NCI-H187 treated with DMSO at 0.1 percent for 48 hours (cell line): ENCODE measurements around the gene MYLK4.
"Not testable (repeated sequence)": the region's sequence is repeated elsewhere in the genome, so short reads cannot be mapped to it uniquely, and the experiment has no call there.

Source experiments
- DNase-seq: peaks from one replicate; lab custom pipeline; 2025; lab: John Stamatoyannopoulos, UW

MYLK4 gene

DNA sequence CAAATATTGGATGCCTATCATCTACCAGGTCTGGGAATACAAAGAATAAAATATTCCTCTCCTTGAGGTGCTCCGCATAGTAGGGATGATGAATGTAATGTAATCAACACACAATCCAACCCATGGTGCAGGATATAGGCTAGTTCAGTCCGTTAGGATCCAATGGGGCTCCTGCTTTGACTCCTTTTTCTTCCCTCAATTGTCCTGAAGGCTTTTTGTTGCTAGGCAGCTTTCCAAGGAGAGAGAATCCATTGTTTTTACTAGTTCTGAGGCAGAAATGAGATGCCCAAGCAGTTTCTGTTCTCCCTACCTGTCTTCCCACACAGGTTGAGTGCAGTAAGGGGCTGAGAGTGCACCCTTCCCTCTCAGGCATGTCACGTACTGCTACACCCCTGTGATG is 26.5 kb upstream of the MYLK4 start:
- DNase-seq = no peak

DNA sequence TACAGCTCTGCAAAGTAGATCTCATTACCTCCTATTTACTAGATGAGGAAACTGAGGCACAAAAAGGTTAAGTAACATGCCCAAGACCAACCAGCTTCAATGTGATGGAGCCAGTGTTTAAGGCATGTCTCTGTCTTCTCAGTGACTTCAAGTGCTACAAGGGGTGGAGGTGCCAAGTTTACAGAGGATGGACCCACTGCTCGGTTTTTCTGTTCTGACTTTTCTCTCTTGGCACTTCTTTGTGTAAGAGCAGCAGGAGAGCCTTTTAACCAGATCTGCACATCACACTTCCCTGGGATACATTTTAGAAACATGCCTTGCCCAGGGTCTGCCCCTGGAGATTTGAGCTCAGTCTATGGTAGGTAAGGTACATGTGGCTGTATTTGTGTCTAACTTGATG is 24.3 kb upstream of the MYLK4 start:
- no peak for DNase-seq

DNA sequence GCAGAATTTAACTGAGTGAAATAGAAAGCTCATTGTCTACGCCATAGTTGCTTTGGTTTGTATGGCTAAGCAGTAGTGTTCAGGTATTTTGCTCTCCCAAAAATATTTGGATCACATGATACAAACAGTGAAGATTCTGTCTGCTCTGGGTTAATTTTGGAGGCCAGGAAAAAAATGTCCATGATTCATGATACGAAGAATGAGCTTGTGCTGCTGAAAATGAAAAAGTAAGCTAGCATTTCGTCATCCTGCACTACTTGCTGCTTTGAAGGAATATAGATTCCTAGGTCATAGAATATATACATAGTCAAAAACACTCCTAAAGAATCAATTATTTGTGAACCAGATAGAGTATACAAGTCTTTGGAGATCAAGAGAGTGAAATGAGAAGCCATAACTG is 22.7 kb upstream of the MYLK4 start:
- no peak for DNase-seq

DNA sequence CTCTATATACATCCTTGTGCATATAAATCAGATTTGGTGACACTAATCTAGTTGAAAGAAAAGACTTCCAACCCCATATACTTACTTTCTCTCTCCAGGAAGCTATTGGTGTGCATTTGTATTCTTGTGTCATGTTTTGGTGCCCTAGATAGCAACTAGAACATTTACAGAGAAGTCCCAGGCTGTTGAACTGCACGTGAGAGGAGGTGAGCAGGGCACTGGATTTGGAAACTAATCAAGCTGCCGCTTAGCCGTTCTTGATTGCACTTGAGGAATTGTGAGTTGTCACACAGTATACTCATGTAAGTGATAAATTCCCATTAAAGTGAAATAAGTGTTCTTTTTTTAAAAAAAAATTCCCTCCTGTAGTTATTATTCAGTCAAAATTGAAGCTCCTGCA is 22.1 kb upstream of the MYLK4 start:
- DNase-seq = no peak

DNA sequence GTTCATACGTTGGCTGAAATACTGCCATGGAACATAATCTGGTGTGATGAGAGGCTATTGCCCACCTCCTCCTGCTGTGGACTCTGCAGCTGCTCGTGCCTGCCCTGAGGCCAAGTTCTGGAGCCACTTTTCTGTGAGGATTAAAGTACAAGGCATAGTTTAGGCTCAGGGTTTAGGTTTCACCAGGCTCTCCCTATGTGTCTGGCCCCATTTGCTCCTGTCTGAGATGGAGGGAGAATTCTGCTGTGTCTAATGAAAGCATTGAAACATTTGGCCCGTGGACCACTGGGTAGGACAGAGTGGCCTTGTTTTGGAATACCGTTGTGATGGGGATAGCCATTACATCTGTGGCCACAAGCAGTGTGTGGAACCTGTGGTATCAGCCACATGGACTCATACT is 20.4 kb upstream of the MYLK4 start:
- no peak for DNase-seq

DNA sequence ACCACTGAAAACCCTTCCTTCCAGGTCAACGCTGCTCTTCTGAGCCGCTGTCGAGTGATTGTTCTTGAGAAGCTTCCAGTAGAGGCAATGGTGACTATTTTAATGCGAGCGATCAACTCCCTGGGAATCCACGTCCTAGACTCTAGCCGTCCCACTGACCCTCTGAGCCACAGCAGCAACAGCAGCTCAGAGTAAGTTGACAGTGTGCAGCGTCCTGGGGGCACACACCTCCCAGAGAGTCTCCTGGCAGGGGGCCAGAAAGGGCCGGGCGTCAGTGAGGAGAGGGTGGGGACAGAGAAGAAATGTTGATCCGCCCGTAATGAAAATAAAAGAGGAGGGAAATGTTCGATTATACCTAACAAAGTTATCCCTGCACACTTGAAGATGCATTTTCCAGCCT is 19.4 kb upstream of the MYLK4 start:
- no peak for DNase-seq

DNA sequence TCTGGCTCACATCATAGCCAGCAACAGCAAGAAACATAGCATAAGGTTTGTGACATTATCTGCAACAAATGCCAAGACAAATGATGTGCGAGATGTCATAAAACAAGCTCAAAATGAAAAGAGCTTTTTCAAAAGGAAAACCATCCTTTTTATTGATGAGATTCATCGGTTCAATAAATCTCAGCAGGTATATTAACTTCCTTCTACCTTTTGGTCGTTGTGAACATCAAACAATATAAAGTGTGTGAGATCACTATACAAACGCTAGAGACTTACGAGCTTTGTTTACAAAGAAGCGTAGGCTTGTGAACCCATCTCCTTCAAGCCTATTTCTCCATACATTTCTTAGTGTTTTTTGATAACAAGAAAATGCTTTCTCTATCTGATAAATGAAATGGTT is 18.0 kb upstream of the MYLK4 start:
- no peak for DNase-seq

DNA sequence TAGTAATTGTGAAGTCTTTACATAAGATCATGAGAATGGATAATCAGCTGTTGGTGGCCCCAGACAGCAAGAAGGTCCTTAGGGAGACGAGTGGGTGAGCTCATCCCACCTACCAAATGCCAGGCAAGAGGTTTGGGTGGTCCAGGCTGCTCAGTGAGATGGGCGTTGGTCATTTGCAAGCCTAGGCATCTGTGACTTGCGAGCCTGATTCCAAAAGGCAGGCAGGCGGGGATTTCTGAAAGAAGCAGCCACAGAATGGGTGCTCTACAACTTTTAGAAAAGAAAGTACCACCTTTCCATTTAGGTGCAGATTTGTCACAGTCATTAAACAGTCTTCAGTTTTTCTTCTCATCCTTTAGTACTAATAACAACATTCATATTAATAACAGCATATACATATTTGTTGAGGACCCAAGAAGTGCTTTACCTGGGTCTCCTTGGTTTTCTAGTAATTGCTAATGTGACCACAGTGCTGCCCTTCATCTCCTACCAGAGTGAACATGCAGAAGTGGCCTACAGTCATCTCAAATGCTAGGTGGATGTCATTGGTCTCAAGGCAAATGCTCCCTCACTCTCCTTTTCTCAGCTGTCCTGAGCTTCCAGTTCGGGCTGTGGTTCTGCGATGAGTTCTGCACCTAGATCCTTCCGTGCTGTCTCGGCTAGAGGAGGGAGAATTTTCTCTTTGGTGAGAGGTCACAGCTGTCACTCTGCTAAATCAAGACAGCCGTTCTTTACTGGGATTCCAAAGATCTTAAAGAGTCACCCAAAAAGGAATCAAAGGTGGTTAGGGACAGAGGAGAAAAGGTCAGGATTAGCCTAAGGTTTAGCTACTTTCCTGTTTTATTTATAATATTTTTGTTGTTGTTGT is 17.2 kb upstream of the MYLK4 start:
- DNase-seq = no peak

DNA sequence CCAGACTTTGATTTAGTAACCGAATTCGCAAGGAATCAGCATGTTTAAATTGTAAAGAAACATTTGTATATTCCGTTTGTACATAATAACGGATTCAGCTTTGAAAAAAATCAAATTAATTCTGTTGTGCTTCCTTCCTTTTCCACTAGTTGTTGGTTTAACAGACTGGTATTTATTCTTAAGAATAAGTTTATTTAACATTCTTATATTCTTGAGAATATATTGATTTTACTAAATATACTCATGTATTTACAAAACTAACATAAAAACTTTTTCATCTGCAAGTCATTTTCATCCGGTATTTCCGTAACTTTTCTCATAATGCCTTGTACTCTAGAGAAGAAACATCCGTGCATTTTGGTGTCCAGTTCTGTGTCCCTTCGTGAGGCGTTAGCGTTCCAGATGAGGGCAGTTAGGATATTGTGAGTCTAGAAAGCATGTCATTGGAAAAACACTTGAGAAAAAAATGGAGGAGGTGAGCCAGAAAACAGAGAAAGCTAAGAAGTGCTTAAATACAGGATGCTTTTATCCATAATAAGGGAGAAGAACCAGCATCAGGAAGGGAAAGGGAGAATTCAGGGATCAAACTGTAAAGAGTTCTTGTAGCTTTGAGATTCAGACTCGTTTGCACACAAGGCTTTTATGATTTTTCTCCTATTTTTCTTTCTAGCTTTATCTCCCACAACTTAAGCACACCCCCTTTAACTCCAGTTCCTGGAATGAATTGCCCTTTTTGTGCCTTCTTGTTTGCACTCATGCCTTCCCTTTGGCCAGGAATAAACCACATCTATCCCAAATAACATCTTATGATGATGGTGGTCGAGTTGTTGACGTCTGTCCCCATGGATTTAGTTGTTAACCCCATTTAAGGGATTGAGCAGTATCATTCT is 16.3 kb upstream of the MYLK4 start:
- DNase-seq = no peak

DNA sequence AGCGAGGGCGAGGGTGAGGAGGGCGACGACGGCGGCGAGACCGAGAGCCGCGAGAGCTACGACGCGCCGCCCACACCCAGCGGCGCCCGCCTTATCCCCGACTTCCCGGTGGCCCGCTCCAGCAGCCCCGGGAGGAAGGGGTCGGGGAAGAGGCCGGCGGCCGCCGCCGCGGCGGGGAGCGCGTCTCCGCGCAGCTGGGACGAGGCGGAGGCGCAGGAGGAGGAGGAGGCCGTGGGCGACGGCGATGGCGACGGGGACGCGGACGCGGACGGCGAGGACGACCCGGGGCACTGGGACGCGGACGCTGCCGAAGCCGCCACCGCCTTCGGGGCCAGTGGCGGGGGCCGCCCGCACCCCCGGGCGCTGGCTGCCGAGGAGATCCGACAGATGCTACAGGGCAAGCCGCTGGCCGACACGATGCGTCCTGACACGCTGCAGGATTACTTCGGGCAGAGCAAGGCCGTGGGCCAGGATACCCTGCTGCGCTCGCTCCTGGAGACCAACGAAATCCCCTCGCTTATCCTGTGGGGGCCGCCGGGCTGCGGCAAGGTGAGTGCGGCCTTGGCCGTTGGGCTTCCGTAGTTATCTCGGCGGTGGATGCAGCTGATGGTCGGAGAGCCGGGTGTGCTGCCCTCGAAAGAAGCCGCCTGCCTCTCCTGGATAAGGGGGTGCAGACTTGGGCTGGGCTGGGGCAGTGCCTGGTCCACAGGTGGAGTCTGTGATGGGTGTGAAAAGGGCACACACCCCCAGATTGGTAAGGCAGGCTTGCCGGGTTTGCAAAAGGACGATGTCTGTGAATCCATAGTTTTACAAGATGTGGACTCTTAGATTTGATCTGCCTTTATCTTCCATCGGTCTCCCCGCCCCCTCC is 15.4 kb upstream of the MYLK4 start:
- DNase-seq = no peak

DNA sequence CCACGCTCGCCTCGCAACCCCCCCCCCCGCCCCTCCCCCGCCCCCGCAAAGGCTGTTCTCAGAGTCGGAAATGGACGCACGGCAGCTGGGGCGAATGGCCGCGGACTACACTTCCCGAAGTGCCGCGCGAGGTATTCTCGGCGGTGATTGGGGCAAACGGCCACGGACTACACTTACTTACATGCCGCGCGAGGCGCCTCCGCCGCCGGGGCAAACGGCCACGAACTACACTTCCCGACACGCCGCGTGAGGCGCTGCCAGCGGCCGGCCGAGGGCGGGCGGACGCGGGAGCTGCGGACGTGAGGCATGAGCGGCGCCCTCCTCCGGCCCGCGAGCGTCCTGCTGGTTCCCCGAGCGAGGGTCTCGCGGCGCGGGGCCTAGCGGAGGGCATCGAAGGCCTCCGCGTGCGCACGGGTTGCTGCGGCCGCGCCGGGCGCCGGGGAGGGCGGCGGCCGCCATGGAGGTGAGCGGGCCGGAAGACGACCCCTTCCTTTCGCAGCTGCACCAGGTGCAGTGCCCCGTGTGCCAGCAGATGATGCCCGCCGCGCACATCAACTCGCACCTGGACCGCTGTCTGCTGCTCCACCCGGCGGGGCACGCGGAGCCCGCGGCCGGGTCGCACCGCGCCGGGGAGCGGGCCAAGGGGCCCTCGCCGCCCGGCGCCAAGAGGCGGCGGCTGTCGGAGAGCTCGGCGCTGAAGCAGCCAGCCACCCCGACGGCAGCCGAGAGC is 14.6 kb upstream of the MYLK4 start, which contains the start of gene WRNIP1:
Gene WRNIP1 (plus strand): TSS at position 228 of the 730 bp plus-strand sequence. CDS start 230 bp downstream, at position 458.
- DNase-seq = peak; percentile 80

DNA sequence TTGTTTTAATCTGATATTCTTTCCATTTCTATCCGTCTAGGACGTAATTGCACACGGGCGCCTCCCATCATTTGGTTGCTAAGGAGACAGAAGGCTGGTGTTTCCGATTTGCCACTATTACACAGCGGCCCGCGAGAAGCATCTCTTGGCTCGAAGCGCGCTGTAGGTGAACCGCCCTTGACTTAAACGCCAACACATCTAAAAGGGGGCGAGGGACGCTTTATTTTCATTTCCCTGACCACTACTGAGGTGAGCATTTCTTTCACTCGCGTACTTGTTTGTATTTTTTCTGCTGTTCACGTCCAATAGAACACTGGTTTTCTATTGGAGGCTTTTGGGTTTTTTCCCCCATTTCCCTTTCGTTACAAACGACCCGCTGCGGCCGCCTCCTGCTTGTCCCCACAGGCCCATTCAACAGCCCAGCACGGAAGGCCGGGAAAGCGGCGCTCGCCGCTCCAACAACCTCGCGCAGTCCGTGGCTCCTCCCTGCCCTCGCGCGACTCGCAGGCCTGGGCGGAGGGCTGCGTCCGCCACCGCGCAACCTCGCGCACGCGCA is 14.0 kb upstream of the MYLK4 start:
- DNase-seq = peak; percentile 45

DNA sequence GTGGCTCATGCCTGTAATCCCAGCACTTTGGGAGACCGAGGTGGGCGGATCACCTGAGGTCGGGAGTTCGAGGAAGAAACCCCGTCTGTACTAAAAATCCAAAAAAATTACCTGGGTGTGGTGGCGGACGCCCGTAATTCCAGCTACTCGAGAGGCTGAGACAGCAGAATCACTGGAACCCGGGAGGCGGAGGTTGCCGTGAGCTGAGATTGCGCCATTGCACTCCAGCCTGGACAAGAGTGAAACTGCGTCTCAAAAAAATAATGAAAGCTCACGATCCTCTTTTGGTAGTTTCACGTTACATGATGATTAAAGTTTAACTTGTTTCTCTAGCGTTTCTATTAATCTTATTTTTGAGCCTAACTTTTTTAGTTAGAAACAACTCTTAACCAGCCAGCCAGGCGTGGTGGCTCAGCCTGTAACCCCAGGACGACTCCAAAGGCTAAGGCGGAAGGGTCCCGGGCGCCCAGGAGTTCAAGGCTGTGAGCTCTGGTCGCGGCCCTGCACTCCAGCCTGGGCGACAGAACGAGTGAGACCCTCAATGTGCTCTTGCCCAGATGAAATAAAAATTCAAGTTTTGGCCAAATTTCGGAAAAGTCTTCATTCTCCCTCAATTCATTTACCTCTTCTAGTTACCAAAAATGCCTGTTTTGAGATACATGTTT is 13.3 kb upstream of the MYLK4 start:
- DNase-seq = no peak

DNA sequence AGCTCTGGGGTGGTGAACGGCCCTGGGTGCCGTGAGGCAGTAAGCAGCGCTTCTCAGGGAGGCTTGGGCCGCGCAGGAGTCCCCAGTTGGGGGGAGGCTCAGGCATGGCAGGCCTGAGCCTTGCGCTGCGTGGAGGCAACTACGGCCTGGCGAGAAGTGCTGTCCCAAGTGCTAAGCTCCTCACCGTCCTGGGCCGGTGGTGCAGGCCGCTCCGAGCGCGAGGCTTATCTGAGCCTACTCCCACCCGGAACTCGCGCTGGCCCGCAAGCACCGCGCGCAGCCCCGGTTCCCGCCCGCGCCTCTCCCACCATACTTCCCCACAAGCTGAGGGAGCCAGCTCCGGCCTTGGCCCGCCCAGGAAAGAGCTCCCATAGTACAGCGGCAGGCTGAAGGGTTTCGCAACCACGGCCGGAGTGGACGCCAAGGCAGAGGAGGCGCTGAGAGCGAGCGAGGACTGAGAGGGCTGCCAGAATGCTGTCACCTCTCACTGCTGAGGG is 12.7 kb upstream of the MYLK4 start:
- no peak for DNase-seq

DNA sequence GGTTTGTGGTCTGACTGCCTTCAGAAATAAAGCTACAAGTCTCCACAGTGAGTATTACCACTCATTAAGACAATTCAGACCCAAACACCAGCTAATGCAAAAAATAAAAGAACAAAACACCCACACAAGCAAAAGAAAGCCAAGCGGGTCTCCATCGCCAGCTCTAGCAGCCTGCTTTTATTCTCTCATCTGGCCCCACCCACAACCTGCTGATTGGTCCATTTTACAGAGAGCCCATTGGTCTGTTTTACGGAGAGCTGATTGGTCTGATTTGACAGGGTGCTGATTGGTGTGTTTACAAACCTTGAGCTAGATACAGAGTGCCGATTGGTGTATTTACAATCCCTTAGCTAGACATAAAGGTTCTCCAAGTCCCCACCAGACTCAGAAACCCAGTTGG is 12.1 kb upstream of the MYLK4 start:
- DNase-seq = not testable (repeated sequence)

DNA sequence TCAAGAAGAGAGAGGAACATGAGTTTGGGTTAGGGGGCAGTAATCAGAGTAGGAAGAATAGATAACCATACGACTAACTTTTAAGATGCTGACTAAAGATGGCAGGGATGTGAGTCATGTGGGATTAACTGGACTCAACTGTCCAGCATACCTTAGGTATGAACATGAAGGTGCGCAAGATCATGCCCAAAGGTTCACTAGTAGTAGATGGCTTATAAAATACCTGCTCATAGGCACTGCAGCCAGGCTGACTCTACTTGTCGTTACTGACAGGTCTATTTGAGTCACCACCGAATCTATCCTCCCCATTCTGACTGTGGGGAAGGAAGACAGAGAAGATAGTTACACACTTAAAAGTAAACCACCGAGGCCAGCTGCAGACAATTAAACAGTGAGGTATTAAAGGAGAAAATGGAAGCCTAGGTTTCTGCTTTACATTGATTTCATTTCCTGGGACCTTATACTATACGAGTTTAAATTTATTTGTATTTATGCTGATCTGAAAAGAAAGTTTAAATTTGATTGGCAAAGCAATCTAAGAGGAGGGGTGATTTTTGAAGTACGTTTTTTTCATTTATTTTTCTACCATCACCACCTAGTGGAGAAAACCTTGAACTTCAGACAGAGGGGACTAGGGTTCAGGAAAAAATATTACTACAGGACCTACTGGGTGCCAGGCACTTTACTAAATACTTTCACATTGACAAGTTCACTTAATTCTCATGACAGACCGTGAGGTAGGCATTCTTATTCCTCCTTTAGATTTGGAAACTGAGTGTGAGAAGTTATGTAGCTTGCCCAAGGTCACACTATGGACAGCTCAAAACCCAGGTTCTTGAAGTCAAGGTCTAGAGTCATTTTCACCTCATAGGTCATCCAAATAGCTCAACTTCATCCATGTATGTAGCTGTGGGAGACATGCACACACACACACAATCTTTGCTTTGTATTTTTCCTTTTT is 10.4 kb upstream of the MYLK4 start:
- no peak for DNase-seq

DNA sequence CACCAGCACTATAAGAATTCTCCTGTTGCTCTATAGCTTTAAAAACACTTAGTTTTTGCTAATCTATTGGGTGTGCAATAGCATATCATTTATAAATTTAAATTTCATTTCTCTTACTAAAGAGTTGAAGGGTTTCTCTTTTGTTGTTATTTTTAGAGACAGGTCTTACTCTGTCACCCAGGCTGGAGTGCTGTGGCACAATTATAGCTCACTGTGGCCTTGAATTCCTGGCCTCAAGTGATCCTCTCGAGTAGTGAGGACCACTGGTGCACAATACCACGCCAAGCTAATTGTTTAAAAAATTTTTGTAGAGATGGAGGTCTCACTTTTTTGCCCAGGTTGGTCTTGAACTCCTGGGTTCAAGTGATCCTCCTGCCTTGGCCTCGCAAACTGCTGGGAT is 8.3 kb upstream of the MYLK4 start:
- DNase-seq = no peak

DNA sequence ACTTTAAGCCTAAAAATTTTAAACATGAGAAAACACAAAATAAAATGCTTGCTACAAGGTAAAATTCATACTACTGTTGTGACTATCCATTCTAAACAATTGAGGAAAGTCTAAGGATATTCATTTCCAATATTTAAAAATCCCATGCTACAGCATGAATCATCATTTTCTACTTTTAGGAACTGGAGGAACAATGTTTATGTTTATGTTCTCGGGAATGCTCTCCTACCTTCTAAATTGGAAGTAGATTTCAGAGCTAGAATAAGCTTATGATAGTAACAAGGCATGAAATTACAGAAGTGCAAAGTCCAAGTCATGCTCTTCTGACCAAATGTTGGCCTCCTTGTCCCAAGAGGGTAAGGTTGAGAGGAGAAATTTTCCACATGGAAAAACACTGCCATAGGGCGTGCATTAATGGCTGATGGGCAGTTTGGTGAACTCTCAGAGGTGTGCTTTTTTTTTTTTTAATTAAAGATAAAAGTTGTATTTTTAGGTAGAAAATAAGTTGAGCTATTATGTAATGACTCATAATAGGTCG is 6.0 kb upstream of the MYLK4 start:
- DNase-seq = no peak

DNA sequence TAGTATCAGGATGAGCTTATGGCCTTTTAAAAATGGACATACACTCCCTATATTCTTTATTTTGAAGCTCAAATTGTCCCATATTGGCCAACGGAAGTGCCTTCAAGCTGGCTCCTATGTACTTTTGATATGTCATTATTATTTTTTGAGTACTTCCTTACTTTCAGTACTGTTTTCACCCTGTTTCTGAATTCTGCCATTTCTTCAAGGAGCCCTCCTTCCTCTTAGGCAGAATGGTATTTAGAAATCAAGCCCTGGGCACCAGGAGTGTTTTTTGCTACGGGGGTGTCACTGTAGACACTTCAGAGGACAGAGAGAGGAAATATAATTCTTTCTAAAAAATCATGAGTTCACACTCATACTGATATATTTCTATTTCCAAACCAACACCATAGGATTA is 5.5 kb upstream of the MYLK4 start:
- DNase-seq = no peak
